BJ (cell line): ENCODE measurements around the gene GZMM. TPM values are rescaled to one million over a fixed set of nuclear protein-coding genes. Genes with fewer than 3 reads are reported as not detected.

ENCODE experiments used
- CTCF ChIA-PET: fragments of 350-600 bp; formaldehyde crosslinking; extraction: SDS; loops from one replicate; lab custom pipeline; 2021; ENCODE audit warnings: antibody characterized with exemption, inconsistent platforms; lab: Yijun Ruan, JAX
- POLR2A ChIA-PET: fragments of 300-600 bp; sonication (Branson Sonifier 250); formaldehyde crosslinking; extraction: SDS; loops from one replicate; lab custom pipeline; 2021; ENCODE audit warnings: antibody characterized with exemption; lab: Charles Lee
- DNase-seq: peaks from one replicate; pipeline ENCODE4 v3.0.0-alpha.2; 2011; ENCODE audit warnings: low read depth
- H3K27me3 ChIP-seq: 2 replicates; pipeline ENCODE4 v1.6.0; 2011; ENCODE audit warnings: low read length; ENCODE audit not compliant: control insufficient read depth, insufficient read depth
- H3K36me3 ChIP-seq: 2 replicates; pipeline ENCODE4 v1.5.1; 2011; ENCODE audit warnings: low read length; ENCODE audit not compliant: control insufficient read depth, insufficient read depth
- H3K4me3 ChIP-seq: 2 replicates; pipeline ENCODE4 v1.5.1; 2011; ENCODE audit warnings: low read depth, mild to moderate bottlenecking, control low read depth, low read length
- polyA plus RNA-seq: library from polyadenylated mRNA; depleted of rRNA; stranded (reverse); fragments of >200 nt; gene quantifications from 2 replicates; pipeline ENCODE4 v1.2.3, GENCODE V29; 2011
- TF ChIP-seq, protein P1 (sequence below): IDR thresholded peaks from 2 replicates; pipeline ENCODE4 v1.5.1; 2011; ENCODE audit warnings: low read depth, mild to moderate bottlenecking, control low read depth, inconsistent platforms, low read length, moderate library complexity; ENCODE audit not compliant: insufficient read depth

The GZMM gene
- polyA plus RNA-seq, 1 experiment = not detected

DNA sequence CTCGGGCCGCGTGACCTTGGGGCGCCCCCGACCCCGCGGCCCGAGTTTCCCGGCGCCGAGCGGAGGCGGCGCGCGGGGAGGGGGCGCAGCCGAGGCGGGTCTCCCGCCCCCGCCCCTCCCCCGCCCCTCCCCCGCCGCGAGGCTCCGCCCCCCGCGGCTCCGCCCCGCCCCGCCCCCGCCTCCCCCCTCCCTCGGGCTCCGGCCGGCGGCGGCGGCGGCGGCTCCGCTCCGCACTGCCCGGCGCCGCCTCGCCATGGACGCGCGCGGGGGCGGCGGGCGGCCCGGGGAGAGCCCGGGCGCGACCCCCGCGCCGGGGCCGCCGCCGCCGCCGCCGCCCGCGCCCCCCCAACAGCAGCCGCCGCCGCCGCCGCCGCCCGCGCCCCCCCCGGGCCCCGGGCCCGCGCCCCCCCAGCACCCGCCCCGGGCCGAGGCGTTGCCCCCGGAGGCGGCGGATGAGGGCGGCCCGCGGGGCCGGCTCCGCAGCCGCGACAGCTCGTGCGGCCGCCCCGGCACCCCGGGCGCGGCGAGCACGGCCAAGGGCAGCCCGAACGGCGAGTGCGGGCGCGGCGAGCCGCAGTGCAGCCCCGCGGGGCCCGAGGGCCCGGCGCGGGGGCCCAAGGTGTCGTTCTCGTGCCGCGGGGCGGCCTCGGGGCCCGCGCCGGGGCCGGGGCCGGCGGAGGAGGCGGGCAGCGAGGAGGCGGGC lies 46.0 kb downstream of the GZMM start, which contains the start of gene HCN2:
HCN2 (plus strand) TSS at position 189 of the 703 bp plus-strand sequence; CDS start at position 254, 65 bp downstream.
- TF ChIP-seq, protein P1, sequence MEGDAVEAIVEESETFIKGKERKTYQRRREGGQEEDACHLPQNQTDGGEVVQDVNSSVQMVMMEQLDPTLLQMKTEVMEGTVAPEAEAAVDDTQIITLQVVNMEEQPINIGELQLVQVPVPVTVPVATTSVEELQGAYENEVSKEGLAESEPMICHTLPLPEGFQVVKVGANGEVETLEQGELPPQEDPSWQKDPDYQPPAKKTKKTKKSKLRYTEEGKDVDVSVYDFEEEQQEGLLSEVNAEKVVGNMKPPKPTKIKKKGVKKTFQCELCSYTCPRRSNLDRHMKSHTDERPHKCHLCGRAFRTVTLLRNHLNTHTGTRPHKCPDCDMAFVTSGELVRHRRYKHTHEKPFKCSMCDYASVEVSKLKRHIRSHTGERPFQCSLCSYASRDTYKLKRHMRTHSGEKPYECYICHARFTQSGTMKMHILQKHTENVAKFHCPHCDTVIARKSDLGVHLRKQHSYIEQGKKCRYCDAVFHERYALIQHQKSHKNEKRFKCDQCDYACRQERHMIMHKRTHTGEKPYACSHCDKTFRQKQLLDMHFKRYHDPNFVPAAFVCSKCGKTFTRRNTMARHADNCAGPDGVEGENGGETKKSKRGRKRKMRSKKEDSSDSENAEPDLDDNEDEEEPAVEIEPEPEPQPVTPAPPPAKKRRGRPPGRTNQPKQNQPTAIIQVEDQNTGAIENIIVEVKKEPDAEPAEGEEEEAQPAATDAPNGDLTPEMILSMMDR = no peak
- ChIA-PET POLR2A (no interaction called here), CTCF (no interaction called here)
- H3K36me3 ChIP-seq = no peaks in the 10 kb centered on the region
- H3K4me3 ChIP-seq = no peak within 1 kb of the TSS; the same call in none of the 2 replicates
- no peaks in the 10 kb centered on the region; the same call in 1 of the 2 replicates for H3K27me3 ChIP-seq
- no peak for DNase-seq

DNA sequence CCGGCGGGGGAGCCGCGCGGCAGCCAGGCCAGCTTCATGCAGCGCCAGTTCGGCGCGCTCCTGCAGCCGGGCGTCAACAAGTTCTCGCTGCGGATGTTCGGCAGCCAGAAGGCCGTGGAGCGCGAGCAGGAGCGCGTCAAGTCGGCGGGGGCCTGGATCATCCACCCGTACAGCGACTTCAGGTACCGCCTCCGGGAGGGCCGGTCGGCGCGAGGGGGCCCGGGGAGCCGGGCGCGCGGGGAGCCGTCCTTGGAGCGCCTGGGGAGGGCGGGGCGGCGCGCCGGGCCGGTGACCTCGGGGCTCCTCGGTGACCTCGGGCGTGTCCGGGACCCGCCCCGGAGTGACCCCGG lies 46.5 kb downstream of the GZMM start:
- CTCF ChIA-PET = no interaction called here
- POLR2A ChIA-PET = no interaction called here
- TF ChIP-seq, protein P1 = no peak
- H3K27me3 ChIP-seq = no peaks in the 10 kb centered on the region; the same call in 1 of the 2 replicates
- no peaks in the 10 kb centered on the region for H3K36me3 ChIP-seq
- no peak overlapping the region; the same call in 1 of the 2 replicates for H3K4me3 ChIP-seq
- no peak for DNase-seq

DNA sequence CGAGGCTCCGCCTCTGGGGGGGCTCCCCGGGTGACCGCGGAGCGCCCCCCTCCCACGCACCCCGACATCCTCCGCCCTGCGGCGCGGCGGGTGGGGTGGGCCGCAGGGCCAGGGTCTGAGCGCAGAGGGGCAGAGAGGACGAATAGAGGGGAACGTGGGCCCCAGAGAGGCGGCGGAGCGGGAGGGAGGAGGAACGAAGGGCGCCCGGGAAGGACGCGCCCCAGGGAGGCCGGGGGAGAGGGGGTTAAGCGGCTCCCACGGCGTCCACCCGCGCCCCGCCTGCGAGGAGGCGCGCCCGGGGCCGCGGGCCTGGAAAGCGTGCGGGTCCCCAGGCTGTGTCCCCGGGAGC lies 46.9 kb downstream of the GZMM start:
- ChIA-PET POLR2A (no interaction called here), CTCF (no interaction called here)

DNA sequence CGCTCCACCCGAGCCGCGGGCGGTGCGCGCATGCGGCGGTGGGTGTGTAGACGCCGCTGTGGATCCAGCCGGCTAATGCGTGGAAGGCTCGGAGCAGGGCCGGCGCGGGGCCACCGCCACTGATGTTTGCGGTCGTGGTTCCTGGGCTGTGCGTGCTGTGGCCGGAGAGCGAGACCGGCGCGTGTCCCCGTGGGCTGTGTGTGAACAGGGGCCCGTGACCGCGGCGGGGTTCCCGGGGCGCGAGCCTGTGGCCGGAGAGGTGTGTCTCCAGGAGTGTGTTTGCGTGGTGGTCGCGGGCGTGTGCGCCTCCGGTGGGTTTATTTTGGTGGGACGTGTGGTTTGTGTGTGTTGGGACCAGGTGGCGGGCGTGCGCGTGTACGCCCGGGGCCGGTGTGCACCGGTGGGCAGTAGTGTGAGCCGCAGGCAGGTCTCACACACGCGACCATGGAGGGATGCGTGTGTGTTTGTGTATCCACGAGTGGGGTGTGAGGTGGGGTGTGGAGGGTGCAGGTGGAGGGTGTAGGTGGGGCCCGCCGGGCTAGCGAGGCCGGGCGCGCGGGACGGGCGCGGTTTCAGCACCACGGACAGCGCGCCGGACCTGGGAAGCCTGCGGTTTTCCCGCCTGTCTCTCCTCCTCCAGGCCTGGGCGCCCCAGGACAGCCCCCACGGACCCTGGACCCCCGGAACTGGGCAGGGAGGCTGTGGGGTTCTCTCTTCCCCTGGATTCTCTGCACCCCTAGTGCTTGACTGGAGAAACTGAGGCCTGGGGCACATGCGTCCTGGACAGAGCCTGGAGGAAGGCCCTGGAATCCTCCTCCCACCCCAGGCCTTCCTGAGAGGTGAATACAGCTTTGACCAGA lies 47.5 kb downstream of the GZMM start:
- TF ChIP-seq, protein P1 = no peak
- ChIA-PET POLR2A (no interaction called here), CTCF (interaction anchor here (0.7 to 1.0 kb wide), 2 partner anchors 33 to 143 kb away, joined by 3 read pairs; no protein-coding TSS in a partner anchor)
- Histone ChIP-seq H3K27me3 (no peaks in the 10 kb centered on the region; the same call in 1 of the 2 replicates), H3K36me3 (no peaks in the 10 kb centered on the region), H3K4me3 (no peak overlapping the region)
- no peak for DNase-seq

More for the DNA sequence above, 46.9 kb downstream of the GZMM start:
- Histone ChIP-seq H3K27me3 (no peaks in the 10 kb centered on the region; the same call in 1 of the 2 replicates), H3K4me3 (no peak overlapping the region), H3K36me3 (no peaks in the 10 kb centered on the region)
- DNase-seq = no peak
- TF ChIP-seq, protein P1 = no peak

DNA sequence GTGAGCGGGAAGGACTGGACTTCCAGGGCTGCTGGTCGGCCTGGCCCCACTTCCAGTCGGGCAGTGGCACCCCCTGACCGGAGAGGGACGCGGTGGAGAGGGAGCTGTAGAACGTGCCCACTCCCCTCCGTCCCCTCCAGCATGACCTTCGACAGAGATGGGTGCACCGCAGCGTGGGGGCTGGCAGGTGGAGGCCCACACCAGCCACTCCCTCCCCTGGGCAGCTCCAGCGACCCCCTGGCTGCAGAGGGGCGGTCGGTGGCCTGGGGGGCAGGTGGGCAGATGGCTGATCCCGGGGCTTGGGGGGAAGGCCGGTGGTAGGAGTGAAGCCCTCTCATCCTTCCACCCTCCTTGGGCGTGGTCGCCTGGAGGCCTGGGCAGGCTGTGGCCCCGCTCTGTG lies 48.2 kb downstream of the GZMM start:
- TF ChIP-seq, protein P1 = no peak
- Histone ChIP-seq H3K4me3 (no peak overlapping the region), H3K27me3 (no peaks in the 10 kb centered on the region; the same call in none of the 2 replicates), H3K36me3 (no peaks in the 10 kb centered on the region)
- POLR2A ChIA-PET = no interaction called here
- DNase-seq = no peak
- CTCF ChIA-PET = interaction anchor here (0.7 to 1.0 kb wide), 2 partner anchors 32 to 142 kb away, joined by 3 read pairs; no protein-coding TSS in a partner anchor
